ENCODE measurements around the gene KCNH4. TPM values are rescaled to one million over a fixed set of nuclear protein-coding genes. Genes with fewer than 3 reads are reported as not detected.

Gene KCNH4
- total and polyA plus RNA-seq, 2 of the 13 experiments (the other 11 are each of a cell fraction or from before 2014, with no cell fraction given), result 0.01 to 0.09 TPM

- no peak for TF ChIP-seq ZBTB7B (CRISPR knock-in tag; IDR thresholded peaks at IDR 0.05)
- TF ChIP-seq MBNL3 (CRISPR knock-in tag; conservative IDR thresholded peaks at IDR 0.05), result no peak
- no peak for TF ChIP-seq PAX8 (CRISPR knock-in tag; IDR thresholded peaks at IDR 0.05; ENCODE audit: borderline replicate concordance)
- peak; percentile 50 for TF ChIP-seq SAP130 (CRISPR knock-in tag; IDR thresholded peaks at IDR 0.05; ENCODE audit: low read depth)
- TF ChIP-seq FOSL2 (CRISPR knock-in tag; IDR thresholded peaks at IDR 0.05), result no peak
- TF ChIP-seq ZNF720 (CRISPR knock-in tag; IDR thresholded peaks at IDR 0.05), result 0 out of 2 replicates have a peak, but pooled peaks have one; percentile 6
- TF ChIP-seq NR0B2 (CRISPR knock-in tag; IDR thresholded peaks at IDR 0.05), result peak; percentile 92
- no peak for TF ChIP-seq SPEN (CRISPR knock-in tag; IDR thresholded peaks at IDR 0.05; ENCODE audit: low read depth)
- no peak for TF ChIP-seq PRDM15 (CRISPR knock-in tag; IDR thresholded peaks at IDR 0.05)
- TF ChIP-seq ARHGAP35 (CRISPR knock-in tag; IDR thresholded peaks at IDR 0.05; ENCODE audit: borderline replicate concordance), result no peak
- TF ChIP-seq, protein P1, sequence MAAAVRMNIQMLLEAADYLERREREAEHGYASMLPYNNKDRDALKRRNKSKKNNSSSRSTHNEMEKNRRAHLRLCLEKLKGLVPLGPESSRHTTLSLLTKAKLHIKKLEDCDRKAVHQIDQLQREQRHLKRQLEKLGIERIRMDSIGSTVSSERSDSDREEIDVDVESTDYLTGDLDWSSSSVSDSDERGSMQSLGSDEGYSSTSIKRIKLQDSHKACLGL (CRISPR knock-in tag; IDR thresholded peaks at IDR 0.05), result no peak
- 0 out of 2 replicates have a peak, but pooled peaks have one; percentile 73 for TF ChIP-seq ZNF205 (CRISPR knock-in tag; IDR thresholded peaks at IDR 0.05)
- peak; percentile 67; the same call in 1 of the 2 replicates for TF ChIP-seq ZNF235 (CRISPR knock-in tag; IDR thresholded peaks at IDR 0.05; ENCODE audit: borderline replicate concordance)
- no peak for TF ChIP-seq ZFP62 (CRISPR knock-in tag; IDR thresholded peaks at IDR 0.05)
- TF ChIP-seq, protein P2, sequence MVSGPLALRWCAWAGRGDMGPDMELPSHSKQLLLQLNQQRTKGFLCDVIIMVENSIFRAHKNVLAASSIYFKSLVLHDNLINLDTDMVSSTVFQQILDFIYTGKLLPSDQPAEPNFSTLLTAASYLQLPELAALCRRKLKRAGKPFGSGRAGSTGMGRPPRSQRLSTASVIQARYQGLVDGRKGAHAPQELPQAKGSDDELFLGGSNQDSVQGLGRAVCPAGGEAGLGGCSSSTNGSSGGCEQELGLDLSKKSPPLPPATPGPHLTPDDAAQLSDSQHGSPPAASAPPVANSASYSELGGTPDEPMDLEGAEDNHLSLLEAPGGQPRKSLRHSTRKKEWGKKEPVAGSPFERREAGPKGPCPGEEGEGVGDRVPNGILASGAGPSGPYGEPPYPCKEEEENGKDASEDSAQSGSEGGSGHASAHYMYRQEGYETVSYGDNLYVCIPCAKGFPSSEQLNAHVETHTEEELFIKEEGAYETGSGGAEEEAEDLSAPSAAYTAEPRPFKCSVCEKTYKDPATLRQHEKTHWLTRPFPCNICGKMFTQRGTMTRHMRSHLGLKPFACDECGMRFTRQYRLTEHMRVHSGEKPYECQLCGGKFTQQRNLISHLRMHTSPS (CRISPR knock-in tag; IDR thresholded peaks at IDR 0.05; ENCODE audit: low read depth), result no peak
- TF ChIP-seq MED1 (CRISPR knock-in tag; IDR thresholded peaks at IDR 0.05), result no peak
- TF ChIP-seq NFYC (CRISPR knock-in tag; IDR thresholded peaks at IDR 0.05), result peak; percentile 33; the same call in 1 of the 2 replicates
Measured at GRCh38 chr17:42153919-42154742, 26.8 kb downstream of the KCNH4 start (continued).

All from HepG2 (cell line).